ENCODE measurements around the gene KCNH2.
A peak's percentile ranks its signal among the peaks of the same experiment; 100 is the strongest.

KCNH2 gene

DNA sequence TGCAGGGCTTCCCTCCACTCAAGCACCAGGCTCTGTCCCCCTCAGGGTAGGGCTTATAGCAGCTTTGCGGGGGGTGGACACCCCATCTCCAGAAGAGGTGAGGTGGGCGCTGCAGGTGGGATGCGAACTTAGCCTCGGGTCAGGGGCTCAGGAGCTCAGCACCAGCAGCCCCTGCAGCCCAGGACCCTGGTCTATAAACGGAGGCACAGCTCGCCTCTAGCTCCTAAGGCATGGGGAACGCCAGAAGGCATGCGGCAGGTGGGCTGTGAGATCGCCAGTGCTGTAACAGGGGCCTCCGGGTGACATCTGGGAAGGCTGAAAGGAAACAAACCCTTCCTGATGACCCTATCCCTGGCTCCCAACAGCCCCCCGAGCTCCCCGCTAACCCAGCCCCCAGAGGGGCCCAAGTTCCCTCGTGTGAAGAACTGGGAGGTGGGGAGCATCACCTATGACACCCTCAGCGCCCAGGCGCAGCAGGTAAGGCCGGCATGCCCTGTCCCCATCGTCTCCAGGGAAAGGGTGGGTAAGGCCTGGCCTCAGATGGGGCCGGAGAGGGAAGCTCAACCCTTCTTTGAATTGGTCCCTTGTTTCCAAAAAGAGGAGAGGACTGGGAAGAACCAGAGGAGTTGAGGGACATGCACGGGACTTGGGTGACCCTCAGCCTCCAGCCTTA lies 16.9 kb upstream of the KCNH2 start:
- no peak for DNase-seq

DNA sequence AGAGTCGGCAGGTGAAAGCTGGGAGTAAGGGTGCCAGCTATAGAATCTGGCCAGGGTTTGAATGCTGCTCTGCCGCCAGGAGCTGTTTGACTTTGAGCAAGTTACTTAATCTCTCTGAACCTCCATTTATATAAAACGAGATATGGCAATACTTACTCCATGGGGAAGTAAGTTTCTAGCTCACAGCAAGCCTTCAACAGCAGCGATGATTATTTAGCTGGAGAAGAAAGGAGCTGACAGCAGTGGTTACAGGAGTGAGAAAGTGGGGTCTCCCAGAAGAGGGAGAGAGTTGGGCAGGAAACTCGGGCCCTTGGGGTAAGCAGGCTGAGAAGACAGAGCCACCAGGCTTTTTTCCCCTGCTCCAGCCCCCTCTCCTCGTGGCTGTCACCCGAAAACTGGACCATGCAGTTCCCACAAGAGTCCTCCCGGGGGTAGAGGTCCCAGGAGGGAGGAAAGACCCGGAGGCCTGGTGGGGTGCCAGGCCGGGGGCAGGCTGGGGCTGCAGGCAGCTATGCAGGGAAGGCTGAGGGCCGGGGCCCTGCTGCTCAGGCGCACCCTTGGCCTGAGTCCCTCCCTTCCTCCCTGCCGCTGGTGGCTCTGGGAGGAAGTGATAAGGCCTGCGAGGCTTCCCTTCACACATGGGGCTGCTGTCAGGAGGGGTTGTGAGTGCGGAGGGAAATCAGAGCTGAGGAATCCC lies 16.2 kb upstream of the KCNH2 start:
- peak; percentile 50 for DNase-seq

DNA sequence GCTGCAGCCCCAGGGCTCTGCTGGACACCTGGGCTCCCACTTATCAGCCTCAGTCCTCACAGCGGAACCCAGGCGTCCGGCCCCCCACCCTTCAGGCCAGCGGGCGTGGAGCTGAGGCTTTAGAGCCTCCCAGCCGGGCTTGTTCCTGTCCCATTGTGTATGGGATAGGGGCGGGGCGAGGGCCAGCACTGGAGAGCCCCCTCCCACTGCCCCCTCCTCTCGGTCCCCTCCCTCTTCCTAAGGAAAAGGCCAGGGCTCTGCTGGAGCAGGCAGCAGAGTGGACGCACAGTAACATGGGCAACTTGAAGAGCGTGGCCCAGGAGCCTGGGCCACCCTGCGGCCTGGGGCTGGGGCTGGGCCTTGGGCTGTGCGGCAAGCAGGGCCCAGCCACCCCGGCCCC lies 15.4 kb upstream of the KCNH2 start:
- DNase-seq, result no peak

DNA sequence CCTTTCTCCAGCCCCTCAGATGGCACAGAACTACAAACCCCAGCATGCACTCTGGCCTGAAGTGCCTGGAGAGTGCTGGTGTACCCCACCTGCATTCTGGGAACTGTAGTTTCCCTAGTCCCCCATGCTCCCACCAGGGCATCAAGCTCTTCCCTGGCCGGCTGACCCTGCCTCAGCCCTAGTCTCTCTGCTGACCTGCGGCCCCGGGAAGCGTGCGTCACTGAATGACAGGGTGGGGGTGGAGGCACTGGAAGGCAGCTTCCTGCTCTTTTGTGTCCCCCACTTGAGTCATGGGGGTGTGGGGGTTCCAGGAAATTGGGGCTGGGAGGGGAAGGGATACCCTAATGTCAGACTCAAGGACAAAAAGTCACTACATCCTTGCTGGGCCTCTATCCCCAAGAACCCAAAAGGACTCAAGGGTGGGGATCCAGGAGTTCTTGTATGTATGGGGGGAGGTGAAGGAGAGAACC lies 14.7 kb upstream of the KCNH2 start:
- peak; percentile 54 for DNase-seq

DNA sequence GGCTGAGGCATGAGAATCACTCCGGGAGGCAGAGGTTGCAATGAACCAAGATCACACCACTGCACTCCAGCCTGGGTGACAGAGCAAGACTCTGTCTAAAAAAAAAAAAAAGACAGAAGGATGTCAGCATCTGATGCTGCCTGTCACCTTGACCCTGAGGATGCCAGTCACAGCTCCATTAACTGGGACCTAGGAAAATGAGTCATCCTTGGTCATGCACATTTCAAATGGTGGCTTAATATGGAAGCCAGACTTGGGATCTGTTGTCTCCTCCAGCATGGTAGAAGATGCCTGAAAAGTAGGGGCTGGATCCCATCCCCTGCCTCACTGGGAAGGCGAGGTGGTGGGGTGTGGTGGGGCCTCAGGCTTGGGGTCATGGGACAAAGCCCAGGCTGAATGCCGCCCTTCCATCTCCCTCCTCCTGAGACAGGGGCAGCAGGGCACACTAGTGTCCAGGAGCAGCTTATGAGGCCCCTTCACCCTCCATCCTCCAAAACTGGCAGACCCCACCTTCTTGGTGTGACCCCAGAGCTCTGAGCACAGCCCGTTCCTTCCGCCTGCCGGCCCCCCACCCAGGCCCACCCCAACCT lies 14.0 kb upstream of the KCNH2 start:
- DNase-seq, result no peak

DNA sequence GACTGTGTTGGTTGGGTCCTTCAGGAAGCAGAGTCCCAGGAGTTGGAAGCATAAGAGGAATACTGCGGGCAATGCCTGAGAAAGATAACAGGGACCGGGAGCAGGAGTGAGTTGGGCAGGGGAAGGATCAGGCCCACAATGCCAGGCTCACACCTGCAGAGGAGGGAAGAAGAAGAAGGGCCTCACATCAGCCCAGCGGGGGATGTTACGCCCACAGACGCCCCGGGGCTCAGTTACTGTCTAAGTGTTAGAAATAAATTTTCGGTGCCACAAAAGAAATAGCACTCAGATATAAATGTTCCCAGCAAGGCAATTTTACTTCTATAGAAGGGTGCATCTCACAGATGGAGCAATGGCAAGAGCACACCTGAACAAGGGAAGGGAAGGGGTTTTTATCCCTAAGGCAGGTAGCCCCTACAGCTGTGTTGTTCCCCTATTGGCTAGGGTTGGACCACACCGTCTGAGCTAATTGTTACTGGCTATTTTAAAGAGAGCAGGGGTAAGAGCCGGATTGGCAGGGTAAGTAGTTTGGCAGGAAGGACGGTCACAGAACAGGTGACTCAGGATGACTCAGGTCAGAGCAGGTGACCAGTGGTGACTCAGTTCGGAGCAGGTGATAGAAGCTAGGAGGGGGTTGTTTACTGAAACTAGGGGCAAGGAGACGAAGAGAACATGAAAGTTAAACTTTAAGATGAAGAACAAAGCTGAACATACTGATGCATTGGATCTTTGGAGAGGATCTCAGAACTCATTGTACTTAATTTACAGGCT lies 12.5 kb upstream of the KCNH2 start, which contains the start of gene NOS3:
Gene NOS3 (plus strand): TSS at position 602 of the 771 bp plus-strand sequence. CDS start 2,787 bp downstream, outside the sequence.
- no peak for DNase-seq

DNA sequence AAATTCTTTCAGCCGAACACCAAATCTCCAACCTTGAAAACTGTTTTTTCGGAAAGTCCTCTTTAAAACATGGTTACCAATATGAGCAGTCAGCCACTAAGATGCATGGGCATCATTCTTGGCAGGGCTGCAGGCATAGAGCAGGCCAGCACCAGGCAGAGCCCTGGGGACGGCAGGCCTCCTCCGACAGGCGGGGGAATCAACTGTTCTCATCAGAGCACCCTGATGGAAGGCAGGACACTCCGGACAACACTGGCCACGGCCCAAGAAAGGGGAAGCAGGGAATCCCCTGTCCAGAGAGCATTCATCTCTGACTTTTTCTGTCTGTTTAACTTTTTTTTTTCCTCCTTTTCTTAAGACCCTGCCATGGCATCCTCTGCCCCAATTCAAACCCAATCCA lies 11.3 kb upstream of the KCNH2 start:
- no peak for DNase-seq

DNA sequence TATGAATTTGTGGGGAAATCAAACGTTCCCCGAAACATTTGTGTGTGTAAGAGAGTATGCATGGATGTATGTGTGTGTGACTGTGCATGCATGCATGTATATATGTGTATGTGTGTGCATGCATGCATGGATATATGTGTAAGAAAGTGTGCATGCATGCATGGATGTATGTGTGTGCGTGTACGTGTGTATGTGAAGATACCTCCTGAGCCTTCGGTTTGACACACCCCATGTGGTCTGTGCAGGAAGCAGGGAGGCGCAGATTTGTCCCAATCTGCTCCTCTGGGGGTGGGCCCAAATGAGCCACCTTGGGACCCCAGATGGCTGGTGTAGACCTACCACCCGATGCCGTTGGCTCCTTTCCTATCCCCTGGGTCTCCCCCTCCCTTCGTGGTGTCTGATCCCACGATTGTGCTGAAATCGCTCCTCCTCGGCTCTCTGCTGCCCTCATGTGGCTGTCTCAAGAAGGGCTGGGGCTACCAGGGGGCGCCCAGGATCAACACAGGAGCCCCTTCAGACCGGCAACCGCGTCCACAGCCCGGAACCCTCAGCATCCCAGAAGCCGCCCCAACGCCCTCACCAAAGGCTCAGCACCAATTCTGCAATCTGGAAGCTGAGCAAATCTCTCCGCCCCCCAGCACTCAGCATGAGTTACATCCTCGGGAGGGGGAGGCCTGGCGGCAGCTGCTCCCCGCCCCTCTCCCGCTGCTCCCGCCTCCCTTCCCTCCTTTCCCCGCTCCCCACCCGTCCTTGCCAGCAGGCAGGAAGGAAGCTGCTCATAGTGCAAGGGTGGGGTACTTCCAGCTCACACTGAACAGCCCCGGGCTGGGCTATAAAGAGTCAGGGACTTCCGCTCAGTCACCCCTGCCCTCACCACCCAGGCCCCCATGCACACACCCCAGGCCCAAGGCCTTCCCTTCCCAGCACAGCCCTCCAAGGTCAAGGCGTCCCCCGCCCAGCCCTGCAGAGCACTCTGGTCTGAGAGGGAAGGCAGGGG lies 10.4 kb upstream of the KCNH2 start:
- DNase-seq, result peak; percentile 68

DNA sequence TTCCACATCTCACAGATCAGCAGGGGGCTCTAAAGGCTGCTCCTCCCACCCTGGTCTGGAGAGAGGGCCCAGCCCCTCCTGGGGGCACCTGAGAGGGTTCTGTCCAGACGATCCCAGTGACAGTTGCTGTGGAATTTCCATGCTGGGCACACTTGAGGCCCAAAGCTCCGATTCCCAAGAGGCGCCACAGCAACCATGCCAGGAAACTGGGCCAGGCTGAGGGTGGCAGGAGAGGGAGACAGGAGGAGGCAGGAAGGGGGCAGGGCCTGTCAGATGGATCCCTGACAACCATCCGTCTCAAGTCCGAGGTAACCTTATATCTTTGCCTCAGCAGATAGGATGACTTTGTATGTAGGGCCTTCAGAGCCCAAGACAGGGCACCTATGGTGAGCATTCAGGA lies 8.4 kb upstream of the KCNH2 start:
- DNase-seq, result no peak

DNA sequence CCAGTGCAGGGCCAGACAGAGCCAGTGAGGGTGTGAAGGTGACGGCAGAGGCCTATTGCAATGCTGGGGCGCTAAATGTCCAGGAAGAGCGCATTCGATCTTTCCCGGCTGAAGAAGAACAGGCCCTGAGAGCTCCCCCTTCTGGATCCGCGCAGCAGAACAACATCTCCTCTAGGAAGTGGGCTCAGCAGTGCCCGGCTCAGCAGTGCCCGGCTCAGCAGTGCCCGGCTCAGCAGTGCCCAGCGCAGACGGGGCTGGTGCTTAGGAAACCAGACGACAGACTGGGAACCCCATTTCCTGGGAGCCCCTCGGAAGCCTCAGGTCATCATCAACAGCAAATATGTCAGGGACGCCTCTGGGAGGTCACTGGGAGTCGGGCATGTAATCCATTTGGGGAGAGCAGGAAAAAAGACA lies 8.0 kb upstream of the KCNH2 start:
- peak; percentile 83 for DNase-seq

DNA sequence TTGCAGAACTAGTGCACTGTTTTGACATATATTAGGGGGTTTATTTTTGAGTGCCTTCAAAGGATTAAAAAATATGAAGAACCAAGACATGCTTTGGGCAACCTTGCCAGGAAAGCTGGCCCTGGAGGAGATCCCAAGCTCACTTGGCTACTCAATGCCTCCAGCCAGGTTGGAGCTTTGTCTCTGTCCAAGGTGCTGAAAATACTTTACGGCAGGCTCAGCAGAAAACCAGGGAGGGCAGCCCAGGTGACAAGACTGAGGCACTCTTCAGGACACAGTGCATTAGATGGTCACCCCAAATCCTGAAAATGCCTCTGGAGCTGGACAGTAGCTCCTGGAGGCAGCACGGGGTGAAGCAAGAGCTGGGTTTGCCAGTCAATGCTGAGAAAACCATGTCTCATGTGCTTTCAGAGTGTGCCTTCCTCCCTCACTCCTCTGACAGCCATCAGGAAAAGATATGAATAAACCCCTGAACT lies 5.8 kb upstream of the KCNH2 start:
- DNase-seq, result peak; percentile 78

DNA sequence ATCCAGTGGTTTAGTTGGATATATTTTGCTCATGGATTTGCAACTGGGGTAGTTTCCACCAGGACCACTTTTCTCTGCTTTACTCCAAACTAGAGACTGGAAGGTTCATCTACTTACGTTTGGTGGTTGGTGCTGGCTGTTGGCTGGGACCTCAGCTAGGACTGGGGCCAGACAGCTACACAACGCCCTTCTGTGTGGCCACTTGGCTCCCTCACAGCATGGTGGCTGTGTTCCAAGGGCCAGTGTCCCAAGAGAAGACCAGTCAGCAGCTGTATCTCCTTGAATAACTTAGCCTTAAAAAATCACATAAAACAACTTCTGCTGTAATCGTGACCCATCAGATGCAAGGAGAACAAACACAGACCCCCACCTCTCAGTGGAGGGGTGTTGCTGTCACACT lies 4.2 kb upstream of the KCNH2 start:
- DNase-seq, result no peak

DNA sequence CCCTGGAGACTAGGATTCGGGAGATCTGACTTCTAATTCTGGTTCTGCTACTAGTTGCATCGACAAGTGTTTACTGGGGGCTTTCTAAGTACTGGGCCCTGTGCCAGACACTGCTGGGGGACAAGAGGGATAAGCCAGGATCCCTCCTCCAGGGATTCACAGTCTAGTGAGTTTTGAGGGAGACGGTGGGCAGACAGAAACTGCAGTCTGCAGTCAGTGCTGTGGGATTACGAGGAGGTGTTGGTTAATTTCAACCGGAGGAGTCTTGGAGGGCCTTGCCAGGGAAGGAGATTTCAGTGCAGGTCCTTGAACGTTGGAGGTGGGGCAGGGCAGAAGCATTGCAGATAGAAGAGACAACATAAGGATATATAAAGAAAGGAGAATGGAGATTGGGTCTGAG lies 3.5 kb upstream of the KCNH2 start:
- no peak for DNase-seq

DNA sequence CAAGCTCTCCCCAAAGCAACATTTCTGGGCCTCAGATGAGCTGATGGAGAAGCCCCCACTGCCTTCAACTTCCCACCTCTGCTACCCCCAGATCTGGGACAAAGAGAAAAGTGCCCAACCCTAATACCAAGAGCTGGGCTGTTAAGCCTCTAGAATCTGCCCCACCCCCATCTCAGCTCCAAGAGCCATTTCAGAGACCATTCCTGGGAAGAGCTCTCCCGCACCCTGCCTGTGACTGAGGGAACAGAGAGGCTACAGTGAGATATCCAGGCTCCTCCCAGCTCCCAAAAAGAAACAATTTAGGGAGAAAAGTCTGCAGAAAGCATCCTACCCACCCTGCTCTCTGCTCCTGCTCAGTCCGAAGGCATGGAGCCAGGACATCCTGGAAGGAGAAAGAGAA lies 2.5 kb upstream of the KCNH2 start:
- no peak for DNase-seq

DNA sequence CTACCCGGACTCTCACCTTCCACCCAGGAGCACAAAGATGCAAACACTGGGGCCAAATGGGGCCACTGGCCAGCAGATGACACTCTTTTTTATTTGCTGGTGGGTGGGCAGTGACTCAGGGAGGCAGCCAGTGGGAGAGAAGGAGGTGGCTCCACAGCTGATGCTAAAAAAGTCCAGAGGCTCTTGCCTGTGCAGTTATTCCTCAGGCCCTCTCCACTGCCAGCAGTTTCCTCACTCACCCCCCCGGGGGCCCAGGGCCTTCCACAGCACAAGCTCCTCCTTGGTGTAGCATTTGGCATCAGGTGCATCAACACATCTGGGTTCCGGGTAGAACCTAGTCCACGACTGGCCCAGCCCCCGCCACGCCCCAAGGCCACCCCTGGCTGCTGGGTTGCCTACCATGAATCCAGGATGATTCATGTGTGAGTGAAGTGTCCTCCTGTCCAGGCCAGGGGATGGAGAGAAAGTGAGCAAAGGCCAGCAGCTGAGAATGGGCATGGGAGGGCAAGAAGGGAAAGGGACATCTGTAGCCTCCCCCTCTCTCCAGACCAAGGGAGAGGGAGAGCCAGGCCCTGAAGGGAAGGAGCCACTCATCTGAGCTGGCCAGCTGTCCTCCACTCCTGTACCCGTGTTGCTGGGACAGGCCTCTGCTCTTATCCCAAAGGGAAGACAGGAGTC lies 1.7 kb upstream of the KCNH2 start:
- DNase-seq, result peak; percentile 59

DNA sequence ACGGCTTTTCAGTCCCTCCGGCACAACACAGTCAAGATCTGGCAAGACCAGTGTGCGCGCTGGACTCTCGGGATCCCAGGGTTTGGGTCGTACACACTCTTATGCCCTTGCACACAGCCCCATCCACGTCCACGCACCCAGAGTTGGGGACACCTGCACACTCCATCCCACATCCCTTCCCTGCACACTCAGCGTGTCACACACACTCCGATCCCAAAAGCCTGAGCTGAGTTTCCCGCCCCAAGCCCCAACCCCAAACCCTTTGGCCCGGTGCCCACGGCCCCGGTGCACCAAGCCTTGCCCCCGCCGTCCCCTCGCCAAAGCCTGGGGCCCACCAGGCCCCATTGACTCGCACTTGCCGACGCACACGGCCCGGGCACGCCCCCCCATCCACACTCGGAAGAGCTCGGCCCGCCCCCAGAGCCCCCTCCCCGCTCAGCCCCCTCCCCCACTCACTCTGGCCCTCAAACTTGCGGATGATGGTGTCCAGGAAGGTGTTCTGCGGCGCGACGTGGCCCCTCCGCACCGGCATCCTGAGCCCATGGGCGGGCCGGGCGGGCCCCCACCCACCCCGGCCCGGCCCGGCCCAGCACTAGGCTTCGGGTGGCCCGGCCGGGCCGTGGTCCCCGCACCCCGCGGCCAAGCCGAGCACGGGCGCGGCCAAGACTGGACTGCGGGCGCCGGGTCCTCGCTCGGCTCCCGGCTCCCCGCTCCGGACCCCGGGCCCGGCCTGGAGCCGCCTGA lies 567 bp downstream of the KCNH2 start:
- peak; percentile 25 for DNase-seq

DNA sequence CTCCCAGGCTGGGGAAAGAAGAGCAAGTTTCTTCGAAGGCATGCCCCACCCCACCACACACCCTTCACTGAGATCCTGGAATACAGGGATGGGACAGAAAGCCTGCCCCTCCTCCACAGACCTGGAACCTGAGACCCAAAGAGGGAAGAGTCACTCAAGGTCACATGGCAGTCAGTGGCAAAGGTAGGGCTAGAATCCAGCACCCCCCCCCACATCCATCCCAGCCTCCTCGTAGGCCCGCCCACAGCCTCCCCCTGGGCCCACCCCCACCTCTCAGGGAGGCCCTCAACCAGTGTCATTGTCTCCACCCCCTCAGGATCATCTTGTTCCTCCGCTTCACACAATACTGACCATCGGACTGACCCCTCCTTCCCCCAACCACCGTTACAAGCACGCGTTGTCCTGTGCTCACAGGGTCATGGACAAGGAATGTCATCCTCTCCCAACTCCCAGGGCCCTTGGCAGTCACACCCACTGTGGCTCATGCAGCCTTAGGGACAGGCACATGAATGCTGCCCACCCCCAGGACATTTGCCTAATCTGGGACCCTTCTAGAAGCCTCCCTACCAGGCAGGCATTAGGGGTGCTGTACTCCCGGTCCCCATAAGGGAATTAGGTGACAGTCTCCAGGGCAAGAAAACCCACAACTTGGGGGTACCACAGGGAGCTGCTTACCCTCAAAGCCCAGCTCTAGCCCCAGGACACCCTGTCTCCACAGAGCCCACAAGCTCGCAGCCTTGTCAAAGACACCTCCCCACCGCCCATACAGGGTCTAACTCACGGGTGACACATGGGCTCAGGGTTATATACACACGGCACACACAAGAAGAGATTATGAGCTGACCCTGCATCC lies 1.4 kb downstream of the KCNH2 start:
- no peak for DNase-seq

DNA sequence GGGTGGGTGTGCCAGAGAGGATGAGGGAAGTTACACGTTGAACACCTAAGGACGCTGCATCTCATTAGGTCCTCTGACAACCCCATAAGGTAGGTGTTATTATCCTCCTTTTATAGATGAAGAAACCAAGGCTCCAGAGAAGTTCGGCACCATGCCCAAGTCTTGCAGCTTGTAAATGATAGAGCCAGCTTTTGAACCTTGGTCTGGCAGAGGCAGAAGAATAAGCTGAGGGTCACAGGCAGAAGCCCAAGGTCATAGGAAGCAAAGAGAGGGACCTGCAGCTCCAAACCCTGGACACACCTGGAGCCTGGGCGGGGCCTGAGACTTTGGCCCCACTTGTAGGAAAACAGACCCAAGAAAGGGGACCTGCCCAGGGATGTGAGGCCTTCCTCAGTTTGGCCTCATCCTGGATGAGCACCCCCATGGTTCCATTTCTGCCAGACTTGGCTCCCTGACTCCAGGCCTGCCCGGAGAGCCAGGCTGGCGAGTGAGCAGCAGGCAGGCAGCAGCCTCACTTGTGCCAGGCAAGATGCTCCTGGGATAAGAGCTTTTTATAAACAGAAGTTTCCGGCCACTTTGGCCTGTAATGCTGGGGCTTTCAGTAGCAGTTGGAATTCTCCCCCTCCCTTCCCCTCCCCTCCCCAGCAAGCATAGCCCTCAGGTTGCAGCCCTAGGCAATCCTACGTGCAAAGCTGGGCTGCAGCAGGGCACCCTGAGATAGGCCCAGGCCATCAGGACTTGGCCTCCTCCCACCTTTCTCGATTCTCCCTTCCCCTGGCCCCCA lies 2.4 kb downstream of the KCNH2 start:
- peak; percentile 45 for DNase-seq
